Stimulated activated memory B cell treated with anti-CD40 and anti-IgM and Interleukin-4, amounts not matched to agents 10 μg/mL and 1 μg/mL and 100 μg/mL, for 72 hours (primary cell): Measurements from ENCODE around the gene LAMA3.

Experiments
- ATAC-seq: fragments of 150-1000 bp; cut with Tn5 transposase; 2 replicates; pipeline ENCODE4 v1.10.0; 2021
- H3K27ac Mint-ChIP-seq: one replicate; pipeline ENCODE4 v1.8.0; 2022; ENCODE audit warnings: mild to moderate bottlenecking, mixed read lengths
- H3K27me3 Mint-ChIP-seq: one replicate; pipeline ENCODE4 v1.8.0; 2022; ENCODE audit warnings: mixed read lengths
- H3K36me3 Mint-ChIP-seq: one replicate; pipeline ENCODE4 v1.8.0; 2022; ENCODE audit warnings: mixed read lengths
- H3K4me1 Mint-ChIP-seq: one replicate; pipeline ENCODE4 v1.8.0; 2022; ENCODE audit warnings: mixed read lengths
- H3K4me3 Mint-ChIP-seq: one replicate; pipeline ENCODE4 v1.8.0; 2022; ENCODE audit warnings: mild to moderate bottlenecking, moderate library complexity, mixed read lengths
- H3K9me3 Mint-ChIP-seq: one replicate; pipeline ENCODE4 v1.8.0; 2022; ENCODE audit warnings: mixed read lengths

Gene LAMA3

DNA sequence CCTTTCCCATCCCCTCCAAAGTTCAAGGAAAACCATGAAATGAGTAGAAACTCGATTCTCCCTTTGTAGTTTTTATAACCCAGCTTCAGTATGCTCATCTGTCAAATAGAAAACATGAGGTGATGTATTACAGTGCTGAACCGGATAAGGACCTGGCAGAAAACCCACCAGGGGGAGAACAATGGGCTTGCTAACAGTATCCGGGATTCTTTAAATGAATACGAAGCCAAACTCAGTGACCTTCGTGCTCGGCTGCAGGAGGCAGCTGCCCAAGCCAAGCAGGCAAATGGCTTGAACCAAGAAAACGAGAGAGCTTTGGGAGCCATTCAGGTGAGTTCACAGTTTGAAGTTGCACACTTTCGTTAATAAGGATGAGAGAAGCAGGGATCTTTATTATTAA is 211.7 kb downstream of the LAMA3 start:
- no peaks in the 10 kb centered on the region for H3K27me3 Mint-ChIP-seq
- peaks cover 6% of the 10 kb centered on the region for H3K4me1 Mint-ChIP-seq
- no peak for ATAC-seq
- H3K36me3 Mint-ChIP-seq, result no peaks in the 10 kb centered on the region
- H3K4me3 Mint-ChIP-seq, result no peak overlapping the region
- no peaks in the 10 kb centered on the region for H3K9me3 Mint-ChIP-seq
- no peak overlapping the region for H3K27ac Mint-ChIP-seq

DNA sequence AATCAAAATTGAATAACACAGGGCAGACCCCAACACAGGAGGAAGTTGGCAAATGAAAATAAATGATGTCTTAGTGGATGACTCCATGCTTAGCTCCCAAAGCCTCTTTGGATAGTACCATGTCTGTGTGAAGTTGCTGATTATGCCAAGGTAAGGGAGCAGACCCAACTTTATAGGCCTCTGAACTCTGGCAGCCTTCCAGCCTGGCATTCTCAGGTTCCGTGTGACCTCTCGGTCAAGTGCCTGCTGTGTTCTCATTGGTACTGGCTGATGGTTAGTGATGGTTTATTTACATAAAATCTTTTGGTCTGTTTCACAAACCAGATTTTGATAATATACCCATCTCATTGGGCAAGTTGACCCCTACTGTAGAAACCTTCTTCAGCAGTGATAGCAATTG is 213.1 kb downstream of the LAMA3 start:
- Mint-ChIP-seq H3K9me3 (no peaks in the 10 kb centered on the region), H3K4me3 (no peak overlapping the region), H3K36me3 (no peaks in the 10 kb centered on the region), H3K27me3 (no peaks in the 10 kb centered on the region), H3K4me1 (peaks cover 6% of the 10 kb centered on the region), H3K27ac (no peak overlapping the region)
- no peak for ATAC-seq

DNA sequence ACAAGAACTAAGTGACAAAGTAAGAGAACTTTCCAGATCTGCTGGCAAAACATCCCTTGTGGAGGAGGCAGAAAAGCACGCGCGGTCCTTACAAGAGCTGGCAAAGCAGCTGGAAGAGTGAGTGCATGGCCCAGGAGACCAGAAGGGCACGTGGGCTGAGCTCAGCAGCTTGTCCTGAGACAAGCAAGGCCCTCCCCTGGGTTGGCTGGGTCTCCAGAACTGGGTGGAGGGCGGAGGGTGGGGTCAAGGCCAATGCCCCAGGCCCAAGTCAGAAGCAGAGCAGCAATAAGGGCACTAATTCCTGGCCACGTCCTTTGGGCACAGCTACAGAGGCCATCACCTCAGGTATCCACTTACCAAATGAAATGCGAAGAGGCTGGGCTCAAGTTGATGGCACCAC is 214.7 kb downstream of the LAMA3 start:
- Mint-ChIP-seq H3K27ac (no peak overlapping the region), H3K4me1 (peaks cover 6% of the 10 kb centered on the region), H3K4me3 (no peak overlapping the region), H3K27me3 (no peaks in the 10 kb centered on the region), H3K9me3 (no peaks in the 10 kb centered on the region), H3K36me3 (no peaks in the 10 kb centered on the region)
- no peak for ATAC-seq

DNA sequence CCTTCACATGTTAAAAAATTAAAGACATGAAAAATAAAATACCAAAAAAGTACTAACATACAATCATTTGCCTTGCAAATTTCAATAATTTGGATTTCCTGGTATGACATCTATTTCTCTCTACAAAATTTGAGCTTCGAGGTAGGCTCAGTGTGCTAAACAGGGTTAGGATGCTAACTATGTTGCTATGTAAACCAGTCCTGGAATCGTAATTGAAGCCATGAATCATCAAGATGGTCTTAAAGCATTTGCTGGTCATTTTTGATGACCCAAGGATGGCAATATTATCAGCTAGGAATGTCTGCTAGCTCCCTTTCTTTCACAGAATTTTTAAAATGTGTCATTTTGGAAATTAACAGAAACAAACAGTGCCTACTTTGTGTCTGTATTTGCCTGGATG is 217.4 kb downstream of the LAMA3 start:
- H3K27ac Mint-ChIP-seq, result no peak overlapping the region
- no peak for ATAC-seq
- no peaks in the 10 kb centered on the region for H3K27me3 Mint-ChIP-seq
- H3K4me1 Mint-ChIP-seq, result no peaks in the 10 kb centered on the region
- no peaks in the 10 kb centered on the region for H3K9me3 Mint-ChIP-seq
- H3K4me3 Mint-ChIP-seq, result no peak overlapping the region
- no peaks in the 10 kb centered on the region for H3K36me3 Mint-ChIP-seq

DNA sequence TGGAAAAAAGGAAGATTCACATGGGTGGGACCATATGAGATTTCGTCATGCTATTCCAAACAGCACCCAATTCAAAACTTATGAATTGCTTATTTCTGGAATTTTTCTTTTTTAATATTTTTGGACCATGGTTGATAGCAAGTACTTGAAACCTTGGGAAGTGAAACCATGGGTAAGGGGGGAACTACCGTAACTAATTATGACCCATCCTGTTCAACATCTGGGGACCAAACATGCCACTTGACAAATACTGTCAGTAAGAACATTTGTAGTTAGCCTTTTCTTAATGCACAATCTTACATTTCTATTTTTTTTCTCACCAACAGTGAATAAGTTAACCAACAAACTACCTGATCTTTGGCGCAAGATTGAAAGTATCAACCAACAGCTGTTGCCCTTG is 219.6 kb downstream of the LAMA3 start:
- Mint-ChIP-seq H3K4me1 (no peaks in the 10 kb centered on the region), H3K27ac (no peak overlapping the region), H3K9me3 (no peaks in the 10 kb centered on the region), H3K27me3 (no peaks in the 10 kb centered on the region), H3K4me3 (no peak overlapping the region), H3K36me3 (no peaks in the 10 kb centered on the region)
- ATAC-seq, result no peak

DNA sequence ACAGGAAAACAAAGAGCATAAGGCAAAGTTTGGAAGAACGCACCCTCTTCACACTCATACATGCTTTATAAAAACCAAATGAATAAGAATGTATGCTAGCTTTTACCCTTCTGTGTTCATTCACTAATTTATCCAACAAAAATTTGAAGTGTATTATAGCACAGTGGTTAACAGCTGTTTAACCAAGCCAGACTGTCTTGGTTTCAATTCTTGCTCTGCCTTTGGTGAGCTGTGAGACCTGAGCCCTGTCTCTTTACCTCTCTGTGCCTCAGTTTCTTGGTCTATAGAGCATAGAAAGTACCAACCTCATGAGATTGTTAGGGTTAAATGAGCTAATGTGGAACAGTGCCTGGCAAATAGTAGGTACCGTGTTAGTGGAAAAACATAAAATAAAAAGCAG is 220.8 kb downstream of the LAMA3 start:
- no peaks in the 10 kb centered on the region for H3K9me3 Mint-ChIP-seq
- H3K4me1 Mint-ChIP-seq, result no peaks in the 10 kb centered on the region
- no peaks in the 10 kb centered on the region for H3K27me3 Mint-ChIP-seq
- no peak overlapping the region for H3K4me3 Mint-ChIP-seq
- ATAC-seq, result no peak
- no peaks in the 10 kb centered on the region for H3K36me3 Mint-ChIP-seq
- no peak overlapping the region for H3K27ac Mint-ChIP-seq

DNA sequence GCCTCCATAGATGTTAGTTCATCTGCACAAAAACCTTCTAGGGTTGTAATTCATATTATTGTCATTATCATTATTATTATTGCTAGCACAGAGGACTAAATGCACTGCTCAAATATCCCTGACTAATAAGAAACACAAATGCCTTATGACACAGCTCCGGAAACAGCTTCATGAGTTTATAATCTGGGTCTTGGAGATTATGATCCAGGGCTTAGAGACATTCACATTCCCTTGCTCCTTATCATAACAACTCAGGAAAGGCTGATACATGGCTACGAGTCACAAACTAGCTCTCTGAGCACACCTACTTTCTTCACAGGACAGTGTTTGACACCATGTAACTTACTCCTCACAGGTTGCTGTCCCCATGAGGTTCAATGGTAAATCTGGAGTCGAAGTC is 223.1 kb downstream of the LAMA3 start:
- no peaks in the 10 kb centered on the region for H3K27me3 Mint-ChIP-seq

DNA sequence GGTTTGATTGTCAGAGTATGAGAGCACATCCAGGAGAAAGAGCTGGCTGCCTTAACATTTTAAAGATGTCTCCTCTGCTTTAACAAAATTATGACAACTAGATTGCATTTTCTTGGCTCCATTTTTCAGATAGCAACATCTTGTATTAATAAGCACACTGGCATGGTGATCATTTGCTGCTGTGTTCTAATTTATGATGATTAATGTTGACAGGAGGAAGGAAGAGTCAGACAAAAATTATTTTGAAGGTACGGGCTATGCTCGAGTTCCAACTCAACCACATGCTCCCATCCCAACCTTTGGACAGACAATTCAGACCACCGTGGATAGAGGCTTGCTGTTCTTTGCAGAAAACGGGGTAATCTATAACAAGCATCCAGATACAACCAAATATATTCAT is 227.1 kb downstream of the LAMA3 start:
- no peaks in the 10 kb centered on the region for H3K9me3 Mint-ChIP-seq
- H3K4me1 Mint-ChIP-seq, result peaks cover 5% of the 10 kb centered on the region
- H3K36me3 Mint-ChIP-seq, result no peaks in the 10 kb centered on the region
- H3K4me3 Mint-ChIP-seq, result no peak overlapping the region
- H3K27ac Mint-ChIP-seq, result no peak overlapping the region
- H3K27me3 Mint-ChIP-seq, result peaks cover 15% of the 10 kb centered on the region
- no peak for ATAC-seq

More for the DNA sequence above, 223.1 kb downstream of the LAMA3 start:
- Mint-ChIP-seq H3K4me1 (no peaks in the 10 kb centered on the region), H3K9me3 (no peaks in the 10 kb centered on the region), H3K27ac (no peak overlapping the region), H3K4me3 (no peak overlapping the region), H3K36me3 (no peaks in the 10 kb centered on the region)
- no peak for ATAC-seq

DNA sequence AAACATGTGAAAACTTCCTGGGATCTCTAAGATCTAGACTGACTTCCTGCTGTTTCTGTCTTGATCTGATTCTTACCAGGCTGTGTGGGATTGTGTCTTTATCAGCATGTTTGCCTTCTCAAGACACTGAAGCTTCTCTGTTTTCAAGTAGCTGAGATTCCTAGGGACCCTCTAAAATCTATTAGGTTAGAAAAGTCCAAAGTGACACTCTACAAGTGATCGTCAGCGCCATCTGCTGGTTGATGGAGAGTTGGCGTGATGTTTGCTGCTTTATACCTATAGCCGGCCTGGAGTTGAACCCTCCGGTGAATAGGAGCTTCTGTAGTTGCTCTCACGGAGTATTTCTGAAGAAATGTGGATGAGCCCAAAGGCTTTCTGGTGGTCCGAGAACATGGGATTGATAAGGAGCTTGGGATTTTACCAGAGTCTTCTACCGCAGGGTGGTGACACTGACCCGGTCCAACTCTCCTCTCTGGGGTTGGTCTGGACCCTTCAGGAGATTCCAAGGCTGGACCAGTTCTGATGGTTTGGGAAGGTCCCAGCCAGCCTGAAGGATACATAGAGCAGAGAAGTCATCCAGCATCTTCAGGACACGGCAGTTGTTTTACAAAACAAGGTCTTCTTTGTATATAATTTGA is 229.3 kb downstream of the LAMA3 start:
- peaks cover 16% of the 10 kb centered on the region for H3K4me1 Mint-ChIP-seq
- peak; percentile 54 for ATAC-seq
- H3K36me3 Mint-ChIP-seq, result no peaks in the 10 kb centered on the region
- H3K9me3 Mint-ChIP-seq, result no peaks in the 10 kb centered on the region
- peaks cover 15% of the 10 kb centered on the region for H3K27me3 Mint-ChIP-seq
- H3K4me3 Mint-ChIP-seq, result no peak overlapping the region
- H3K27ac Mint-ChIP-seq, result no peak overlapping the region

DNA sequence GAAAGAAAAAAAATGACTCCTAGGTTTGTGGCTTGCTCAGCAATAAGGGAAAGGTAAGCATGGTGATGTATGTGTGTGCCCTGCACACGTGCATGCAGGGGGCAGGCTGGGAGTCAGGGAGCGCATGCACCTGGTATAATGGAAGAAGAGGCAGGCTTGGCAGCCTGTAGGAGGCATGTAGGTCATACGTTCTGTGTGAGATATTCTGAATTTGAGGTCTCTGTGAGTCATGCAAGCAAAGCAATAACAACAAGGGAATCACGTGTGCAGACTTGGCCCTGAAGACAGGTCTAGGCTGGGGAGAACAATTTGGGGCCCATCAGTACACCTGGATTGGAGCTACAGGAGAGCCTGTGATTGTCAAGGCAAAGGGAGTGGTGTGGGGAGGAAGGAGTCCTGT is 230.8 kb downstream of the LAMA3 start:
- H3K27ac Mint-ChIP-seq, result peak overlapping the region; percentile 7
- ATAC-seq, result no peak
- no peaks in the 10 kb centered on the region for H3K36me3 Mint-ChIP-seq
- peaks cover 15% of the 10 kb centered on the region for H3K27me3 Mint-ChIP-seq
- H3K4me1 Mint-ChIP-seq, result peaks cover 16% of the 10 kb centered on the region
- H3K9me3 Mint-ChIP-seq, result no peaks in the 10 kb centered on the region
- H3K4me3 Mint-ChIP-seq, result no peak overlapping the region

DNA sequence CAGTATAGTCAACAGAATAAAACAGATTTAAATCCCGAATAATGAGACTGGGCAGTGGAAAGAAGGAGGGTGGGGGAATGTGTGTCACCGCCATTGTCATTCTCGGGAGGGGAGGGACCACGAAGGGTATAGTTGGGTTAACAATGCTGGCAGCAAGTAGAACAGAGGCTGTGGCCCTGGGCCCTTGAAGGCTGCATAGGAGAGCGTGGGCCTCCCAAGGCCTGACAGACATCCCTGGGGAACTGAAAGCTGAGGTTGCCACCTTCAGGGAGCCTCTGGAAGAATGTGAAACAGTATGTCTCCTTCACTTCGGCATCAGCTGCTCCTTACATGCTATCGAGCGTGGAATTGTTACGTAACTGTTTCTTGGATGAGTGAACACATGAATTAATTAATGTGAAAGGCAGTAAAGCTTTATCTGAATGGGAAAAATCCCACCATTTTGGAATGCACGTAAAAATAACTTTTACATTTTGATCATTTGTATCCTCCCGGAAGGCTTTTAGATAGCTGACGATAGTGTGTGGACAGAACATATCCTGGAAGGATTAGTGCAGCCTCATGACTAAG is 232.5 kb downstream of the LAMA3 start:
- Mint-ChIP-seq H3K36me3 (no peaks in the 10 kb centered on the region), H3K4me3 (no peak overlapping the region), H3K27ac (no peak overlapping the region), H3K9me3 (no peaks in the 10 kb centered on the region), H3K27me3 (peaks cover 15% of the 10 kb centered on the region), H3K4me1 (peaks cover 16% of the 10 kb centered on the region)
- ATAC-seq, result no peak

DNA sequence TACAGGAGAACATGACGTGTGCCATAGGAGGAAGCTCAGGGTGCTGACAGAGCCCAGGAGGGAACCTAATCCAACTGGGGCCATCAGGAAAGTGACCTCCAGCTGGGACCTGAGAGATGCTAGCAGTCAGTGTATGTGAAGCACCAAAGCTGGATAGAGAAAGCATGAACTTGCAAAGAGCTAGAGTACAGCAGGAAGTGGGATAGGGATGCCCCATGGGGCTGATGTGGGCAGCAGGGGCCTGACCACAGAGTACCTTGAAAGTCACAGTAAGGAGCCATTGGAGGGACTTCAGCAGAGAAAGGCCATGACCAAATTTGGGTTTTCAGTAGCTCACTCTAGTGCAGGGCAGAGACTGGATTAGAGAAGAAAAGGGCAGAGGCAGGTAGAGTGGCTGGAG is 233.7 kb downstream of the LAMA3 start:
- H3K4me1 Mint-ChIP-seq, result peaks cover 16% of the 10 kb centered on the region
- no peaks in the 10 kb centered on the region for H3K36me3 Mint-ChIP-seq
- H3K4me3 Mint-ChIP-seq, result no peak overlapping the region
- no peak overlapping the region for H3K27ac Mint-ChIP-seq
- peaks cover 15% of the 10 kb centered on the region for H3K27me3 Mint-ChIP-seq
- no peaks in the 10 kb centered on the region for H3K9me3 Mint-ChIP-seq
- peak; percentile 80 for ATAC-seq

DNA sequence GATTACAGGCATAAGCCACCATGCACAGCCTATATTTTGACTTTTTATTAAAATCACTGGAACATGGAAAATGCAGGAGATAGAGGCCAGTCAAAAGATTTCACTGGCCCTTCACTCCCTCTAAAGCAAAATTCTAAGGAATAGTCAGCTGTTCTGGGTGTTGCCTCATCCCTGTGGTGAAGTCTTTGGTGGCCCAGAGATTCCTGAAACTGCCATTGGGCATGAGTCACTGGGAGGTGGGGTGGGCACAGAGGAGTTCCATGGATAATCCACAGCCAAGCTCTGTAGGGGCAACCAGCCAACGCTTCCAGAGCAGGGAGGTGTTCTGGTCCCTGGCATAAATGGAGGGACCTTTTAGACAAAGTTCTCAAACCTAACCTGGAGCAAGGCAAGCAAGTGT is 235.6 kb downstream of the LAMA3 start:
- Mint-ChIP-seq H3K36me3 (no peaks in the 10 kb centered on the region), H3K9me3 (no peaks in the 10 kb centered on the region), H3K27me3 (peaks cover 6% of the 10 kb centered on the region), H3K27ac (no peak overlapping the region), H3K4me1 (peaks cover 11% of the 10 kb centered on the region), H3K4me3 (no peak overlapping the region)
- no peak for ATAC-seq

DNA sequence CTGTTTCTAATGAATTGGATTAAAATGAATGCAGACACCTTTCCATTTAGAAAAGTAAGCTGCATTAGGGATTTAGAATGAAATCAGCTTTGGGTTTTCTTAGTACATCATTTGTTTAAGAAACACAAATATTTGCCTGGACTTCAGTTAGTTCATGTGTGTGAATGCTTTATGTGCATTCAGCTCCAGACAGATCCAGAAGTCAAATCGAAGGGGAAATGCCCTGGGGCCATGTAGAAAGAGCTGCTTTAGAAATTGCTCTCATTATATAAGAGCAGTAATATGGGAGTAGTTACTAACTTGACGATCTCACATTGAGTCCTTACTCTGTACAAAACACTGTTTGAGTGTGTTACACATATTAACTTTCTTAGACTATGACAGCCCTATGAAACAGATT is 237.3 kb downstream of the LAMA3 start:
- Mint-ChIP-seq H3K27me3 (no peaks in the 10 kb centered on the region), H3K9me3 (no peaks in the 10 kb centered on the region)
- no peak for ATAC-seq

DNA sequence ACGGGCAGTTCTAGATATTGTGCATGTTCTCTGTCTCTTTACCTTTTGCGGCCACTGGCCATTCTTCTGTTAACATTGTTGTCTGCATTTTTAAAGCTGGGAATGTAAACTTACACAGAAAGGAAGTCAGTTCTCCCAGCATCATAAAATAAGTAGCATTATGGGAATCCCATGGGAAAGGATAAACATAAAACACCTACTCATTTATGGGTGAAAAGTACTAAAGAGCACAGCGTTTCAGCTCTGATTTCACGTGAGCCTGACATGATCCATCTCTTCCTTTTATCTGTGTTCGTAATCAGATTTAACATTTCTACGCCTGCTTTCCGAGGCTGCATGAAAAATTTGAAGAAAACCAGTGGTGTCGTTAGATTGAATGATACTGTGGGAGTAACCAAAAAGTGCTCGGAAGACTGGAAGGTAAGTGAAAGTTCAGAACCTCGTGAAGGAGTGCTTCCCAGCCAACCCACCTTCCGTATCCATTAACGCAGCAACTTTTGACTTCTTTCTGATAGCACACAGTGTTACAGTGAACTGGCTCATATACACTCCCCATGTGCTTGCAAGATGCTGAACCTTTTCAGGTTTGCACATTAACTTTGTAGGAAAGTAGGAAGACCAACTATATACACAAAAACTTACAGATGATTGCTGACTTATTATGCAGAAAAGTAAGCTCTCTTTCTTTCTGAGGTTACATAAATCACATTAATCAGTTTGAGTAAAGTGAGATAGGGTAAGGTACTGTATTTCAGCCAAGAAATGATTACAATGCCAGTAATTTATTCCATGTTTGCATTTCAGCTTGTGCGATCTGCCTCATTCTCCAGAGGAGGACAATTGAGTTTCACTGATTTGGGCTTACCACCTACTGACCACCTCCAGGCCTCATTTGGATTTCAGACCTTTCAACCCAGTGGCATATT is 238.8 kb downstream of the LAMA3 start:
- Mint-ChIP-seq H3K4me1 (peaks cover 4% of the 10 kb centered on the region), H3K27ac (no peak overlapping the region)

More for the DNA sequence above, 237.3 kb downstream of the LAMA3 start:
- Mint-ChIP-seq H3K27ac (no peak overlapping the region), H3K4me3 (no peak overlapping the region), H3K36me3 (no peaks in the 10 kb centered on the region), H3K4me1 (peaks cover 11% of the 10 kb centered on the region)

More for the DNA sequence above, 238.8 kb downstream of the LAMA3 start:
- no peaks in the 10 kb centered on the region for H3K27me3 Mint-ChIP-seq
- ATAC-seq, result no peak
- H3K4me3 Mint-ChIP-seq, result no peak overlapping the region
- H3K36me3 Mint-ChIP-seq, result no peaks in the 10 kb centered on the region
- no peaks in the 10 kb centered on the region for H3K9me3 Mint-ChIP-seq
